Measurements from ENCODE around the gene MACROD2.

DNA sequence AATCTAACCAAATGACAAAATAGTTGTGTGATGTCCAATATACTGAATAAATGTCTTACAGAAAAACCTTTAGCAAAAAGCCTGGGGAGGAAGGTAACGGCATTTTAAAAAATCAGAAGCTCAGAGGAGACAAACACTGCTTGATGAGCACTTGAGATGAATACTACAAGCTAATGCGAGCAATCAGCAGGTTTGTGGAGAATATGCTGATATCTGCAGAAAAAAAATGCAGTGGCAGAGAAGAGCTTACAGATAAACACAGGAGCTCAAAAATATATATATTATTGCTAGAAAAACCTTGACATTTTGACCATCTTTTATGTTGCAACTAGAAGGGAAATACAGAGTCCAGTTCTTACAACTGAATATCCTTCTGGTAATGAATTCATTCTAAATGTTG lies 1605.2 kb downstream of the MACROD2 start:
- TF ChIP-seq, protein P1, sequence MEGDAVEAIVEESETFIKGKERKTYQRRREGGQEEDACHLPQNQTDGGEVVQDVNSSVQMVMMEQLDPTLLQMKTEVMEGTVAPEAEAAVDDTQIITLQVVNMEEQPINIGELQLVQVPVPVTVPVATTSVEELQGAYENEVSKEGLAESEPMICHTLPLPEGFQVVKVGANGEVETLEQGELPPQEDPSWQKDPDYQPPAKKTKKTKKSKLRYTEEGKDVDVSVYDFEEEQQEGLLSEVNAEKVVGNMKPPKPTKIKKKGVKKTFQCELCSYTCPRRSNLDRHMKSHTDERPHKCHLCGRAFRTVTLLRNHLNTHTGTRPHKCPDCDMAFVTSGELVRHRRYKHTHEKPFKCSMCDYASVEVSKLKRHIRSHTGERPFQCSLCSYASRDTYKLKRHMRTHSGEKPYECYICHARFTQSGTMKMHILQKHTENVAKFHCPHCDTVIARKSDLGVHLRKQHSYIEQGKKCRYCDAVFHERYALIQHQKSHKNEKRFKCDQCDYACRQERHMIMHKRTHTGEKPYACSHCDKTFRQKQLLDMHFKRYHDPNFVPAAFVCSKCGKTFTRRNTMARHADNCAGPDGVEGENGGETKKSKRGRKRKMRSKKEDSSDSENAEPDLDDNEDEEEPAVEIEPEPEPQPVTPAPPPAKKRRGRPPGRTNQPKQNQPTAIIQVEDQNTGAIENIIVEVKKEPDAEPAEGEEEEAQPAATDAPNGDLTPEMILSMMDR (IDR thresholded peaks at IDR 0.05) = no peak
- no peak for TF ChIP-seq EZH2 (IDR thresholded peaks at IDR 0.05; ENCODE audit: borderline replicate concordance, insufficient read depth, low read depth, low read length, poor library complexity, severe bottlenecking)
